ENCODE results near the gene ETV2.
"Not testable (repeated sequence)": the region's sequence is repeated elsewhere in the genome, so short reads cannot be mapped to it uniquely, and the experiment has no call there.

The ETV2 gene, protein sequence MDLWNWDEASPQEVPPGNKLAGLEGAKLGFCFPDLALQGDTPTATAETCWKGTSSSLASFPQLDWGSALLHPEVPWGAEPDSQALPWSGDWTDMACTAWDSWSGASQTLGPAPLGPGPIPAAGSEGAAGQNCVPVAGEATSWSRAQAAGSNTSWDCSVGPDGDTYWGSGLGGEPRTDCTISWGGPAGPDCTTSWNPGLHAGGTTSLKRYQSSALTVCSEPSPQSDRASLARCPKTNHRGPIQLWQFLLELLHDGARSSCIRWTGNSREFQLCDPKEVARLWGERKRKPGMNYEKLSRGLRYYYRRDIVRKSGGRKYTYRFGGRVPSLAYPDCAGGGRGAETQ

DNA sequence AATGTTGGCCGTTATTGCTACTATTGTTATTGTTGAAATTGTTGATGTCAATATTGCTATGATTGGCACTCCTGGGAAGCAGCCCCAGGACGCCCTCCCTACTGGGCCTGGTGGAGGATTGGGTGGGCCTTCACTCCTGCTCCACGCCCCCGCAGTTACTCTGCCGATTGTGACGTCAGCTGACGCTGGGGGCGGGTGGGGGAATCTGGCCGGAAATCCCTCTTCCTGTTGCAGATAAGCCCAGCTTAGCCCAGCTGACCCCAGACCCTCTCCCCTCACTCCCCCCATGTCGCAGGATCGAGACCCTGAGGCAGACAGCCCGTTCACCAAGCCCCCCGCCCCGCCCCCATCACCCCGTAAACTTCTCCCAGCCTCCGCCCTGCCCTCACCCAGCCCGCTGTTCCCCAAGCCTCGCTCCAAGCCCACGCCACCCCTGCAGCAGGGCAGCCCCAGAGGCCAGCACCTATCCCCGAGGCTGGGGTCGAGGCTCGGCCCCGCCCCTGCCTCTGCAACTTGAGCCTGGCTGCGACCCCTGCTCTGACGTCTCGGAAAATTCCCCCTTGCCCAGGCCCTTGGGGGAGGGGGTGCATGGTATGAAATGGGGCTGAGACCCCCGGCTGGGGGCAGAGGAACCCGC lies at the start of gene ETV2:
TSS of gene ETV2 (plus strand) at position 231 of the 637 bp plus-strand sequence. CDS start 716 bp downstream, outside the sequence.
- DNase-seq (ENCODE audit: low read depth) = peak; percentile 28

DNA sequence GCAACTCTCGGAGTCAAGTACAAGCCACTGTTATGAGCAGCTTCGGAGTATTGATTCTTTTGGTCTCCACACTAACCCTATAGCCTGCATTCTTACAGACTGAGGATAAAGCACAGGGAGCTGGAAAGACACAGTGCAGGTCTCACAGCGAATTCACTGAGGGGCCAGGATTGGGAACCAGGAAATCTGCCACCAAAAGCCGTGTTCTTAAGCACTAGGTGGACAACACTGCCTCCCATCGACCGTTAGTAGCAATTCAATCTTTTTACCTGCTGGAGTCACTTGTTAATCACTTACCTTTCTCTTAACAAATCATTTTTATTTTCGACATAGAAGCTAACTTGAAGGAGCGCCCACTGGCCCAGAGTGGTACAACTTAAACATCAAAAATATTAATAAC lies 49.3 kb upstream of the ETV2 start:
- DNase-seq (ENCODE audit: low read depth) = no peak

DNA sequence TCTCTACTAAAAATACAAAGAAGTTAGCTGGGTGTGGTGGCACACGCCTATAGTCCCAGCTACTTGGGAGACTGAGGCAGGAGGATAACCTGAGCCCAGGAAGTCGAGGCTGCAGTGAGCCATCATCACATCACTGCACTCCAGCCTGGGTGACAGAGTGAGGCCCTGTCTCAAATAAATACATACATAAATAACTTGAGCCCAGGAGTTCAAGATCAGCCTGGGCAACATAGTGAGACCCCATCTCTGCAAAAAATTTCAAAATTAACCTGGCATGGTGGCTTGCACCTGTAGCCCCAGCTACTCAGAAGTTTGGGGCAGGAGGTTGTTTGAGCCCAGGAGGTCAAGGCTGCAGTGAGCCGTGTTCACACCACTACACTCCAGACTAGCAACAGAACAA lies 46.5 kb upstream of the ETV2 start:
- DNase-seq (ENCODE audit: low read depth) = not testable (repeated sequence)

DNA sequence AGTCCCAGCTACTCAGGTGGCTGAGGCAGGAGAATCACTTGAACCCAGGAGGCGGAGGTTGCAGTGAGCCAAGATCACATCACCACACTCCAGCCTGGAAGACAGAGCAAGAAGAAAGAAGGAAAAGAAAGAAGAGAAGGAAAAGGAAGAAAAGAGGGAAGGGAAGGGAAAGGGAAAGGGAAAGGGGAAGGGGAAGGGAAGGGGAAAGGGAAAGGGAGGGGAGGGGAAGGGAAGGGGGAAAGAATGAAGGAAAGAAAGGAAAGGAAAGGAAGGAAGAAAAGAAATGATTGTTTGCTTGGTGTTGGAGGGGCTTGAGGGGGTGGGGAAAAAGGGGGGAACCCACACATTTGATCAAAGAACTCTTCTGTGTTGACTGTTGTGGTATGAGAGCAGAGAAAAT lies 45.6 kb upstream of the ETV2 start:
- DNase-seq (ENCODE audit: low read depth) = no peak

DNA sequence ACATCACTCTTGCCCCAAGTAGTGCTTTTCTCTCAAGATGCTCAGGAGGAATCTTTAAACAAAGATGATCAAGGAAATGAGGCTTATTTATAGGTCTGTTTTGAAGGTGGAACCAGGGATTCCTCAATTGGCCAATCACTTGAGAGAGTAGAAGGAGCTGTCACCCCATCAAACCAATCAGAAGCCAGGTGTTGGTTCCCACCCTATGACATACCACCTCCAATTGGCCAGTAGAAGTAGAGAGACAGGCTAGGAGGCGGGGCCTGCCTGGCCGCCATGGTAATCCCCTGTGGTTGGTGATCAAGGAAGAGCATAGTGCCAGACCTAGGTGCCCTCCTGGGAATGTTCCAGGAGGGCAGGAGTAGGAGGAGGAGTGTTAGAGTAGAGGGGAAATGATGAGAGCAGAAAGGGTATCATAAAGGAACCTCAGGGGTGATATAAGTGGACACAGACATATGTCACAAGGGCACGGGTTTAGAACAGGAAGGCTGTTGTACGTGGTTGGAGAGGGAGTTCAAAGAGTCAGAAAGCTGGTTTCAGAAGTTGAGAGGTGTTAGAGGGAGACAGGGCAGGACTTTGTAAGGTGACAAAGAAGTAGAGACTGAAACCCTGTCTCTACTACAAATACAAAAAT lies 45.1 kb upstream of the ETV2 start:
- DNase-seq (ENCODE audit: low read depth) = no peak

DNA sequence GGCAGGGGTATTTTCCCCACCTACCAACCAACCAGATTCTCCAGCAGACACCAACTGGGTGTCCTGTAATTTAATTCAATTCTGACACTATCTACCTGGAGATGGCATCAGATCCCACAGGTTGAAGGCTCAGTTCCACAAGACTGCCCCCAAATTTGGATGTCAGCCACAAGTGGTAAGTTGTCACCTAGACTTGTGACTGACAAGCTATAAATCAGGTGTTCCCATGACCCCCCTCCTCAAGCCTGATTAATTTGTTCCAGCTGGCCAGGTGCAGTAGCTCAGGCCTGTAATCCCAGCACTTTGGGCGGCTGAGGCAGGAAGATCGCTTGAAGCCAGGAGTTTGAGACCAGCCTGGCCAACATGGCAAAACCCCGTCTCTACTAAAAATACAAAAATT lies 39.6 kb upstream of the ETV2 start:
- DNase-seq (ENCODE audit: low read depth) = no peak

DNA sequence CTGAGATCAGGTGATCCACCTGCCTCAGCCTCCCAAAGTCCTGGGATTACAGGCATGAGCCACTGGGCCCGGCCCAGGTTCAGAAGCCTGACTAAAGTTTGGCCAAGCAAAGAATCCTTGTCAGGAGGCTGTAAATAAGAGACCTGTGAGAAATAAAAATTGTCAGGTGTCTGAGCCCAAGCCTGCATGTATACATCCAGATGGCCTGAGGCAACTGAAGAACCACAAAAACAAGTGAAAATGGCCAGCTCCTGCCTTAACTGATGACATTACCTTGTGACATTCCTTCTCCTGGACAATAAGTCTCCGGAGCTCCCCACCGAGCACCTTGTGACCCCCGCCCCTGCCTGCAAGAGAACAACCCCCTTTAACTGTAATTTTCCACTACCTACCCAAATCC lies 37.1 kb upstream of the ETV2 start:
- not testable (repeated sequence) for DNase-seq (ENCODE audit: low read depth)

DNA sequence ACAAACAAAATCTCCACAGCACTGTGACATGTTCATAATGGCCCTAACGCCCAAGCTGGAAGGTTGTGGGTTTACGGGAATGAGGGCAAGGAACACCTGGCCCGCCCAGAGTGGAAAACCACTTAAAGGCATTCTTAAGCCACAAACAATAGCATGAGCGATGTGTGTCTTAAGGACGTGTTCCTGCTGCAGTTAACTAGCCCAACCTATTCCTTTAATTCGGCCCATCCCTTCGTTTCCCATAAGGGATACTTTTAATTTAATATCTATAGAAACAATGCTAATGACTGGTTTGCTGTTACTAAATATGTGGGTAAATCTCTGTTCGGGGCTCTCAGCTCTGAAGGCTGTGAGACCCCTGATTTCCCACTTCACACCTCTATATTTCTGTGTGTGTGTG lies 34.4 kb upstream of the ETV2 start:
- not testable (repeated sequence) for DNase-seq (ENCODE audit: low read depth)

DNA sequence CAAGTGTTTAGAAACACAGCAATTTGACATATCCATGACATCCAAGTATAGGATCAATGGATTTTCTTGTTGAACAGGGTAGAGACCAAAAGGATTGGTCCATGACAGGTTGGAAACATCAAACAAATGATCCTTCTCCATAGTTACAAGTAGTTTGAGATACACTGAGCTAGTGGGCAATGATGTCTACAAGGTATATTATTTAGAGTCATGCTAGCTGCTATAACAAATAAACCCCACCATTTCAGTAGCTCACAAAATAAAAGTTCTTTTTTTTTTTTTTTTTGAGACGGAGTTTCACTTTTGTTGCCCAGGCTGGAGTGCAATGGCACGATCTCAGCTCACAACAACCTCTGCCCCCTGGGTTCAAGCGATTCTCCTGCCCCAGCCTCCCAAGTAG lies 33.9 kb upstream of the ETV2 start:
- no peak for DNase-seq (ENCODE audit: low read depth)

DNA sequence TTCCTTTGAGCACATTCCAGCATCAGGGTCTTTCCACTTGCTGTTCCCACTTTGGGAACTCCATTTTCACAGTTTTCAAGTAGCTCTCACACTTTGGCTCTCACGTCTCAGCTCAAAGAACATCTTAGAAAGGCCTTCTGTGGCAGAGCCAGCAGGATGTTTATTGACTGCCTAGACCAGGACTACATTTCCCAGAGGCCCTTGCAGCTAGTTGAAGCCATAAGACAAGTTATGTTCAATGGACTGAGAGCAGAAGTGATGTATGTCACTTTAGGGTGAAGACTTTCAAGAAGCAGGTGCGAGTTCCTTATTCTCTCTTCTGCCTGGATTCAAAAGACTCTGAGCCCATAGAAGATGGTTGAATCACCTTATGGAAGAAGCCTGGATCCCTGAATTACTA lies 33.3 kb upstream of the ETV2 start:
- DNase-seq (ENCODE audit: low read depth) = no peak

DNA sequence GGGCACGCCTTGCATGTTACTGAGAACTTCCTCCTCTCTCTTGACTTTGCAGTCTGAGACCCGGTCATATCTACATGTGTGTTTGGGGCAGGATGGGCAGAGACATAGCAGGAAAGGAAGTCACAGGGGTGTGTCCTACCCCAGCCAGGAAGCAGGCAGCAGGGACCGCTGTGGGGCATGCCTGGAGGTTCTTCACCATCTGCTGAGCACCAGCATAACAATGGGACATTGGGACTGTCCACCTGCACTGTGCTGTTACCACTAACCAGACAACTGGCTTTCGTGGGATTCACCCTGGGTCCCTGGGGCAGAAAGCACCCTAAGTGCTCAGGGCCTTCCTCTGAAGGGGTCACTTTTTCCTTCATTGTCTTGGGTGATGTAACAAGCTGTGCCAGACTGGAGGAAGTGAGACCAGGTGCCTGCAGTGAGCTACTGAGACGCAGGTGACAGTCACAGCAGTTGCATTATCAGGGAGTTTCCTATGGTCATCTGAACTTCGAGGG lies 31.6 kb upstream of the ETV2 start:
- no peak for DNase-seq (ENCODE audit: low read depth)

DNA sequence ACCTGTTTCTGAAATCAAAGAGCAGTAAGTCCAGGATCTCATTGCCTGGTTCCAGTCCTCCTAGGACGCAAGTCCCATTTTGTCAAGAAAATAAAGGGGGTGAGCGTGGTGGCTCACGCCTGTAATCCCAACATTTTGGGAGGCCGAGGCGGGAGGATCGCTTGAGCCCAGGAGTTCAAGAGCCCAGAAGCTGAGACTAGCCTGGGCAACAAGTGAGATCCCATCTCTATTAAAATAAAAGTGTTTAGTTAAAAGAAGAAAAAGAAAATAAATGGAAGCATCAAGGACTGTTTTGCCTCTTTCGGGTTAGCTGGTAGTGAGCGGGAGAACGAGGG lies 29.4 kb upstream of the ETV2 start:
- DNase-seq (ENCODE audit: low read depth) = no peak

DNA sequence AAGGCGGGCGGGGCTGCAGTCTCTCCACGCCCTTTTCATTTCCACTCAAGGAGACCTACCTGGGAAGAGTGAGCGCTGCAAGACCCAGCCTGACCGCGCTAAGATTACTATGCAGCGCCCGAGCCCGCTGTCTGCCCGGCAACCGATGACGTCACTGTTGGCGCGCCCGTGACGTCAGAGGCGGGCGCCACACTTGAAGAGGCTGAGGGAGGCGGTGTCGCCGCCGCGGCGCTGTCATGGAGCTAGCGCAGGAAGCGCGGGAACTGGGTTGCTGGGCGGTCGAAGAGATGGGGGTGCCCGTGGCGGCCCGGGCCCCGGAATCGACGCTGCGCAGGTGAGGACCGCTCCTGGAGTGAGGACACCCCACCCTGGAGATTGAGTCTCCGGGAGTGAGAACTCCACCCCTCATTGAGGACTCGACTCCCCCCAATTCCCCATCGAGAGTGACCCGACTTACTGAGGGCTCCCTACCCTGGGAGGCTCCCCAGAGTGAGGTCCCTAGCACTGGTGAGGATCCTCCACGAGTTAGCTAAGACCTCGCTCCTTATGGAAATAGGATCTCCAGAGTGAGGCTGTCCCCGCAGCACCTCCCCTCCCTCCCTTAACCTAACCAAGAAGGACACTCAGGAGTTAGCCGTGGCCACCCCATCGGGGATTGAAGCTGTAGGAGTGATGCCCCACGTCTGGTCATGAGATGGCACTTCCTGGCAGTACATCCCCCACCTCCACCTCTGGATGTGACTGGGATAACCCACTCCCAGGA lies 28.8 kb upstream of the ETV2 start, which contains the start of gene HAUS5:
TSS of gene HAUS5 (plus strand) at position 177 of the 763 bp plus-strand sequence. CDS start at position 237, 60 bp downstream.
- peak; percentile 94 for DNase-seq (ENCODE audit: low read depth)

DNA sequence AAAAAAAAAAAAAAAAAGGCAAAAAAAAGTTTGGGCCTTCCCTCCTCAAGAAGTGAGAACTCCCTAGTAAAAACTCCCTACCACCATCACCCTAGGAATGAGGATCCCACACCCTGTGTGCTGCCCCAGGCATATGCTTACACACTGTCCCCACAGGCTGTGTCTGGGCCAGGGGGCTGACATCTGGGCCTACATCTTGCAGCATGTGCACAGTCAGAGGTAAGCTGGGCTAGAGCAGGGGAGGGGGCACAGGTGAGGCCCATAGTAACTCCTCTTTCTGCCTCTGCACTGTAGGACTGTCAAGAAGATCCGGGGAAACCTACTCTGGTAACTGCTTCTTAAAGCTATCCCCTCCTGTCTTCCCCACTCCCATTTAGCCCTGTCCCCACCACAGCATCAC lies 28.0 kb upstream of the ETV2 start:
- no peak for DNase-seq (ENCODE audit: low read depth)

DNA sequence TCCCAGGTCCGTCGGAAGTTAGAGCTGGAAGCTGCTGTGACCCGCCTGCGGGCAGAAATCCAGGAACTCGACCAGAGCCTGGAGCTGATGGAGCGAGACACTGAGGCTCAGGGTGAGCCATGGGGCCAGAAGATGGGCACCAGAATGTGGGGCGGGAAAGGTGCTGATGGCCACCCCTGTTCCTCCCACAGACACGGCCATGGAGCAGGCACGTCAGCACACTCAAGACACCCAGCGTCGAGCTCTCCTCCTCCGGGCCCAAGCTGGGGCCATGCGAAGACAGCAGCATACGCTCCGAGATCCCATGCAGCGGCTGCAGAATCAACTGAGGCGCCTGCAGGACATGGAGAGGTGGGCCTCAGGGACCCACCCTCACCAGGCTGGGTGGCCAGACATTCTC lies 26.5 kb upstream of the ETV2 start:
- no peak for DNase-seq (ENCODE audit: low read depth)

DNA sequence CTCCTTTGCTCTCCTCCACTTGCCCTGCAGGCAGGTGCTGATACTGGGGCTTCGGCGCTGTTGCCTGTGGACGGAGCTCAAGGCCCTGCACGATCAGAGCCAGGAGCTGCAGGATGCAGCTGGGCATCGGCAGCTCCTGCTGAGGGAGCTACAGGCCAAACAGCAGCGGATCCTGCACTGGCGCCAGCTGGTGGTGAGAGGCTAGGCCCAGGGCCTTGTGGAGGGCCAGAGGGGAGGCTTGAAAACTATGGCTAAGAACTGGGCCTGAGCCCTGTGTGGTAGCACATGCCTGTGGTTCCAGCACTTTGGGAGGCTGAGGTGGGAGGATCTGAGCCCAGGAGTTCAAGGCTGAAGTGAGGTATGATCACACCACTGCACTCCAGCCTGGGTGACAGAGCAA lies 22.7 kb upstream of the ETV2 start:
- DNase-seq (ENCODE audit: low read depth) = no peak

DNA sequence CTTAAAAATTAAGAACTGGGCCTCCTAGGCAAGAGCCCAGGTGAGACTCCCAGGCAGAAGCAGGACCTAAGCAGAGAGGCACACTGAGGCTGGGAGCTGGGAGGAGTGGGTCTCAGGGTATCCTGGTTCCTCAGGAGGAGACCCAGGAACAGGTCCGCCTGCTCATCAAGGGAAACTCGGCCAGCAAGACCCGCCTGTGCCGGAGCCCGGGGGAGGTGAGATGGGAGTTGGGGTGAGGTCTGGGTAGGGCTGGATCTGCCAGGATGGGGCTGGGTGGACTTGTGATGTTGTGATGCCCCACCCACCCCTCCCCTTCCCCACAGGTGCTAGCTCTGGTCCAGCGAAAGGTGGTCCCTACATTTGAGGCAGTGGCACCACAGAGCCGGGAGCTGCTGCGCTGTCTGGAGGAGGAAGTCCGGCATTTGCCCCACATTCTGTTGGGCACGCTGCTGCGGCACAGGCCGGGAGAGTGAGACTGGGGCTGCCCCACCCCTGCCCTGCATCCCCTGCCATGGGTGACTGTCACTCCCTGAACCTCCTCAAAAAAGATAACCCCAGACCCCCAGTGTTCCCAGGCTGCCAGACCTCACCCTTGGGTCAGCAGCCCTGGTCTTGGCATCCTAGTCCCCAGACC lies 22.1 kb upstream of the ETV2 start:
- no peak for DNase-seq (ENCODE audit: low read depth)

DNA sequence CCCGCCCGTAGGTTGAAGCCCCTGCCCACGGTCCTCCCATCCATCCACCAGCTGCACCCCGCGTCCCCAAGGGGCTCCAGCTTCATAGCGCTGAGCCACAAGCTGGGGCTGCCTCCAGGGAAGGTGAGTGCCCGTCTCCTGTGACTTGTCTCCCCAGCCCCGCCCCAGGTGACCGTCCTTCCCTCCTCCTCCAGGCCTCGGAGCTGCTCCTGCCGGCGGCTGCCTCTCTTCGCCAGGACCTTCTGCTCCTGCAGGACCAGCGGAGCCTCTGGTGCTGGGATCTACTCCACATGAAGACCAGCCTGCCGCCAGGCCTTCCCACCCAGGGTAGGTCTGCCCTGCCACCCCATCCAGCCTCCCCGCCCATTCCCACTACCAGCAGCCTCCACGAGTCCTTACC lies 21.5 kb upstream of the ETV2 start:
- no peak for DNase-seq (ENCODE audit: low read depth)

DNA sequence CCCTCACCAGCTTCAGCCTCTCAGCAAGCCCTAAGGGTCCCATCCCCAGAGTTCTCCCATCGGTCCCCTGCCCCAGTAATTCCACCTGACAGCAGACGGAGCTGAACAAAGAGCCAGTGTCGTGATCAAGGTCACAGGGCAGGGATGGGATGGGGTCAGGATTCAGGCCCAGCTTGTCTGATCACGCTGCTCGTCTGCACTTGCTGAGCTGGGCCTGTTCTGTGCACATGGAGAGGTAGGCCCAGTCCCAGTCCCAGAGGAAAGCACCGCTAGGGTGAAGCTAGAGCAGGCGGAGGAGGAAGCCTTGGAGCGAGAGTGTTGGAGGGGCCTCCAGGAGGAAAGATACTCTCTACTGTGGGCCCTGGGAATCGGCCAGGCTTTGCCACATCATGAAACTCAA lies 19.8 kb upstream of the ETV2 start:
- DNase-seq (ENCODE audit: low read depth) = no peak

DNA sequence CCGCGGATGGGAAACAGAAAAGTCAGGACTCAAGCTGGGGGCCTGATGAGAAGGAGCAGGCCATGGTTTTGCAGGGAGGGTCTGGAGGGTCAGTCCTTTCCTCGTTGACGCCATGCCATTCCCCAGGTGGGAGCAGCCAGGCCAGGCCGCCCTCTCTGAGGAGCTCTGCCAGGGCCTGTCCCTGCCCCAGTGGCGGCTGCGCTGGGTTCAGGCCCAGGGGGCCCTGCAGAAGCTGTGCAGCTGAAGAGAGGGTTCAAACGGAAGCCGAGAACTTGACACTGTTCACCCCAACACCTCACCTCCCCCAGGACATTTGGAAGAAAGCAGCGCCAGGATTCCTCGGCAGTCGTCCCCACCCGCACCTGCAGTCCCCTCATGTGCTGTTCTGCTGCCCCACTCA lies 18.8 kb upstream of the ETV2 start:
- no peak for DNase-seq (ENCODE audit: low read depth)

DNA sequence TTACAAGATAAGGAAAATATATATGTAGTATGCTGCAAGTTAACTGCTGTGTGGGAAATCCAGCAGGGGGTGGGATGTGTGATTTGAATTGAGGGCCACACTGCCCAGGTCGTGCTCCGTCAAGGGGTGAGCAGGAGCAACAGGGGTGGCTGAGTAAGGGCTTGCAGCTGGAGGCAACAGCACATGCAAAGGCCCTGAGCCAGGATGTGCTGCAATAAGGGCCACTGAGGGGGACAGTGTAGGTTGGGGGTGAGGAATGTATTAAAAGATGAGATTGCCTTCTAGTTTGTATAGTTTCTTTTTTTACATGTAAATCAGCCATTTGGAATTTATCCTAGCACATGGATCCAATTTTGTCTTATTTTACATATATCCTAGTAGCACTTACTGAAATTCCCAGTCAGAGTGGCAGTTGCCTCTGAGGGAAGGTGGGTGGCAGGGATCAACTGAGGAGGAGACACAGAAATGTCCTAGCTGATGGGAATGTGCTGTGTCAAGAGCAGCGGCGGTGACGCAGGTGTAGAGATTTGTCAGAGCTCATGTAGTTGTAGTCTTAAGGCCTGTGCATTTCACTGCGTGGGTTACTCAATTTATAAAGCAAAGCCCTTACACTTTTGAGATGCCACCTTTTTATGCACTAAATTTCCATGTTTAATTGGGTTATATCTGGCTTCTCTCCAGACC lies 18.1 kb upstream of the ETV2 start:
- no peak for DNase-seq (ENCODE audit: low read depth)

DNA sequence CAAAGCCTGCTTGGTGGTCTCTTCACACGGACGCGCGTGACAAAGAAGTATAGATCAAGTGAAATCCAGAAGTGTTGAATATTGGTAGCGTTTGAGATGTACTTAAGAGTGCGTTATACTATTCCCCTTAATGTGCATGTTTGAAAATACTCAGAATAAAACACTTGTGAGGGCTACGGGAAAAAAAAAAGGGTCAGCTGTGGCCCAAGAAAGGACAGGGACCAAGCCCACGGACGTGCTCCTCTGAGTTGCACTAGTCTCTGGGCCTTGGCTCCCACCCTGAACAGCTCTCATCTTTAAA lies 13.3 kb upstream of the ETV2 start:
- no peak for DNase-seq (ENCODE audit: low read depth)
